Parathyroid adenoma (tissue), 2 donors: ENCODE results near the gene MCOLN2.

Source experiments
- H2AFZ ChIP-seq: fragments of 300-600 bp; sonication (generic); one replicate; pipeline ENCODE4 v1.7.0; 2017; ENCODE audit warnings: antibody characterized with exemption, mild to moderate bottlenecking
- H3K27ac ChIP-seq: fragments of 300-600 bp; sonication (generic); one replicate; pipeline ENCODE4 v1.7.0; 2017
- H3K27me3 ChIP-seq: fragments of 300-600 bp; sonication (generic); one replicate; pipeline ENCODE4 v1.7.0; 2017; ENCODE audit warnings: low read length; ENCODE audit not compliant: control insufficient read depth, insufficient read depth
- H3K36me3 ChIP-seq: fragments of 300-600 bp; sonication (generic); one replicate; pipeline ENCODE4 v1.7.0; 2017; ENCODE audit warnings: low read length; ENCODE audit not compliant: control insufficient read depth, insufficient read depth
- H3K4me1 ChIP-seq: fragments of 300-600 bp; sonication (generic); one replicate; pipeline ENCODE4 v1.7.0; 2017; ENCODE audit warnings: control low read depth
- H3K4me2 ChIP-seq: fragments of 300-600 bp; sonication (generic); one replicate; pipeline ENCODE4 v1.7.0; 2017; ENCODE audit warnings: low read length
- H3K4me3 ChIP-seq: fragments of 300-600 bp; sonication (generic); one replicate; pipeline ENCODE4 v1.7.0; 2017; ENCODE audit warnings: low read depth, low read length
- H3K79me2 ChIP-seq: fragments of 300-600 bp; sonication (generic); one replicate; pipeline ENCODE4 v1.7.0; 2017; ENCODE audit warnings: control low read depth
- H3K9ac ChIP-seq: fragments of 300-600 bp; sonication (generic); one replicate; pipeline ENCODE4 v1.7.0; 2017; ENCODE audit warnings: mild to moderate bottlenecking
- H3K9me3 ChIP-seq: fragments of 300-600 bp; sonication (generic); one replicate; pipeline ENCODE4 v1.7.0; 2017; ENCODE audit warnings: low read length; ENCODE audit not compliant: control insufficient read depth
- TF ChIP-seq, protein P1 (sequence below): fragments of 300-600 bp; sonication (generic); IDR thresholded peaks from one replicate; pipeline ENCODE4 v1.7.0; 2017; ENCODE audit warnings: antibody characterized with exemption, mild to moderate bottlenecking
- donor health status: primary hyperparathyroidism.

The MCOLN2 gene

DNA sequence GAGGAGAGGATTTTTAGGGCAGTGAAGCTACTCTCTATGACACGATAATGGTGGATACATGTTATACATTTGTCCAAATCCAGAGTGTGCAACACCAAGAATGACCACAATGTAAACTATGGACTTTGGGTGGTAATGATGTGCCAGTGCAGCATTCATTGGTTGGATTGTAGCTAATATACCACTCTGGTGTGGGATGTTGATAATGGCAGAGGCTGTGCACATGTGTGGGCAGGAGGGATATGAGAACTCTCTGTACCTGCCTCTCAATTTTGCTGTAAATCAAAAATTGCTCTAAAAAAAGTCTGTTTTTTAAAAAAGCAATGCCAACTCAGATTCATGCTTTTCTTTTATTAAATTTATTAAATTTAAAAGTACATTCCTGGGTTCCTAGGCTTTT, 76.8 kb downstream of the MCOLN2 start:
- no peaks in the 10 kb centered on the region for H3K4me1 ChIP-seq
- H3K79me2 ChIP-seq = no peaks in the 10 kb centered on the region
- no peak overlapping the region for H2AFZ ChIP-seq
- H3K27me3 ChIP-seq = no peaks in the 10 kb centered on the region
- no peak overlapping the region for H3K4me2 ChIP-seq
- TF ChIP-seq, protein P1, sequence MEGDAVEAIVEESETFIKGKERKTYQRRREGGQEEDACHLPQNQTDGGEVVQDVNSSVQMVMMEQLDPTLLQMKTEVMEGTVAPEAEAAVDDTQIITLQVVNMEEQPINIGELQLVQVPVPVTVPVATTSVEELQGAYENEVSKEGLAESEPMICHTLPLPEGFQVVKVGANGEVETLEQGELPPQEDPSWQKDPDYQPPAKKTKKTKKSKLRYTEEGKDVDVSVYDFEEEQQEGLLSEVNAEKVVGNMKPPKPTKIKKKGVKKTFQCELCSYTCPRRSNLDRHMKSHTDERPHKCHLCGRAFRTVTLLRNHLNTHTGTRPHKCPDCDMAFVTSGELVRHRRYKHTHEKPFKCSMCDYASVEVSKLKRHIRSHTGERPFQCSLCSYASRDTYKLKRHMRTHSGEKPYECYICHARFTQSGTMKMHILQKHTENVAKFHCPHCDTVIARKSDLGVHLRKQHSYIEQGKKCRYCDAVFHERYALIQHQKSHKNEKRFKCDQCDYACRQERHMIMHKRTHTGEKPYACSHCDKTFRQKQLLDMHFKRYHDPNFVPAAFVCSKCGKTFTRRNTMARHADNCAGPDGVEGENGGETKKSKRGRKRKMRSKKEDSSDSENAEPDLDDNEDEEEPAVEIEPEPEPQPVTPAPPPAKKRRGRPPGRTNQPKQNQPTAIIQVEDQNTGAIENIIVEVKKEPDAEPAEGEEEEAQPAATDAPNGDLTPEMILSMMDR = no peak
- H3K36me3 ChIP-seq = no peaks in the 10 kb centered on the region
- H3K9me3 ChIP-seq = no peaks in the 10 kb centered on the region
- no peak overlapping the region for H3K4me3 ChIP-seq
- H3K27ac ChIP-seq = no peak overlapping the region
- no peak overlapping the region for H3K9ac ChIP-seq

DNA sequence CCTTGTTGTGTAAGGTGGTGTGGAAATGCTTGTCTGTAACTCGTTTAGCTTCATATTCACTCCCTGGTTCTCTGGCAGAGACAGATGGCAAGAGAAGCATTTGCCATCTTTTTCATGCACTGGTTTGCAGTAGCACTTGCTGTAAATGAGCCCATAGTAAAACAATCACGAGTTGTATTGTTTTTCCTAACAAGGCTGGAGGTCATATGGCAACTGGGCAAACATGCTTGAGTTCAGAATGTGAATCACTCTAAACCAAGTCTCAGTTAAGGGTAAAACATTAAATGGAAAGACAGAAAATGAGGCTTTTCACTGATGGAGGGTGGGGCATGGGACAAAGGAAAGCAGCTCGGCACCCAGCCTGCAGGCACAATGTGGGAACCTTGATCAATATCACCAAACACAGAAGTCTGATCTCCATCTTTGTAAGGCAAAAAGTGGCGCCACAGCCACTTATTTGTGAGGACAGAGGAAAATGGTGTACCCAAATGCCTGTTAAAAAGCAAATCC, 77.4 kb downstream of the MCOLN2 start:
- TF ChIP-seq, protein P1 = no peak
- no peaks in the 10 kb centered on the region for H3K27me3 ChIP-seq
- H2AFZ ChIP-seq = no peak overlapping the region
- no peak overlapping the region for H3K9ac ChIP-seq
- H3K4me3 ChIP-seq = no peak overlapping the region
- no peaks in the 10 kb centered on the region for H3K9me3 ChIP-seq
- H3K4me2 ChIP-seq = no peak overlapping the region
- no peaks in the 10 kb centered on the region for H3K4me1 ChIP-seq
- no peak overlapping the region for H3K27ac ChIP-seq
- no peaks in the 10 kb centered on the region for H3K36me3 ChIP-seq
- H3K79me2 ChIP-seq = no peaks in the 10 kb centered on the region

DNA sequence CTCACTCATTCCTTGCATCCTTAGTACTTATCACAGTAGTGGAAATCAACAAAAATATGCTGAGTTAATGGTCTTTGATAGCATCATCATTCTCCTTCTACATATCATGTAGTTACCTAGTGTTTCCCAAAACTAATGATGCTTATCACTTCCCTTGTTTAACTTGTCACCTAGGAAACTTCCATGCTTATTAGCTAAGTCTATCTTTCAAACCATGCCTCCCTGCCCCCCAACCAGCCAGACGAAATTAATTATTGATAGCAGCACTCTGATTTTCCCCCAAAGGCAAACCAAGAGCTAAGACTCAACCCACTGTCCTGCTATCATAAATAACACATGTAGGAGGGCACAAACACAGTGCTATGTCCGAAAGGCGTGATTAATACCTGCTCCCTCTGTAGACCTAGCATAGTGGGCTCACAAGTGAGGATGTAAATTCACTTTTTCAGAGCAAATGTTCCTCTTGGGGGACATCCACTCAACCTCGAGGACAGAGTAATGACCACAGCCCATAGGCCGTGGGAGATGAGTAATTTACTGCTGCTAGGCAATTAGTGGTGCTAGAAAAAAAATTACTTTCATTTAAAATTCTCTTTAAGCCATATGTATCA, 78.1 kb downstream of the MCOLN2 start:
- Histone ChIP-seq H3K4me3 (no peak overlapping the region), H3K79me2 (no peaks in the 10 kb centered on the region), H3K9ac (no peak overlapping the region), H3K27me3 (no peaks in the 10 kb centered on the region), H3K4me2 (no peak overlapping the region), H3K27ac (no peak overlapping the region), H2AFZ (no peak overlapping the region), H3K36me3 (no peaks in the 10 kb centered on the region), H3K4me1 (no peaks in the 10 kb centered on the region), H3K9me3 (no peaks in the 10 kb centered on the region)
- TF ChIP-seq, protein P1 = no peak

DNA sequence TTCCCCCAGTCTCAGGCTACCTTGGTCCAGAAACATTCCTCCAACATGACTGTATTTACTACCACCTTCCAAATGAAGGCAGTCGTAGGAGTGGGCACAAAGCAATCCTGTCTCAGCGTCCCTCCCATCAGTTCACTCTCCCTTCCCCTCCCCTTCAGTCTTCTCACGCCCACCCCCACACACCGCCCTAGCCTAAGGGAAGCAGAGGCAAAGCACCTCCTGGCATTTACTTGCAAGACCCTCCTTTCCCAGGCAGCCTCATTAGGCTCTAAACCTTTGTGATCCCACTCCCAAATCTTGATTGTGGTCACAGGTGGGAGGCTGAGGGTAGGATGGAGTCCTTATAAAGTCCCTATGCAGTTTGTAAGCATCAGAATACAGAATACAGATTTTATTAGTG, 80.0 kb downstream of the MCOLN2 start:
- Histone ChIP-seq H3K4me3 (no peak overlapping the region), H2AFZ (no peak overlapping the region), H3K4me2 (no peak overlapping the region), H3K9ac (no peak overlapping the region), H3K4me1 (no peaks in the 10 kb centered on the region), H3K79me2 (no peaks in the 10 kb centered on the region), H3K27ac (no peak overlapping the region), H3K9me3 (no peaks in the 10 kb centered on the region), H3K27me3 (no peaks in the 10 kb centered on the region), H3K36me3 (no peaks in the 10 kb centered on the region)
- TF ChIP-seq, protein P1 = no peak

DNA sequence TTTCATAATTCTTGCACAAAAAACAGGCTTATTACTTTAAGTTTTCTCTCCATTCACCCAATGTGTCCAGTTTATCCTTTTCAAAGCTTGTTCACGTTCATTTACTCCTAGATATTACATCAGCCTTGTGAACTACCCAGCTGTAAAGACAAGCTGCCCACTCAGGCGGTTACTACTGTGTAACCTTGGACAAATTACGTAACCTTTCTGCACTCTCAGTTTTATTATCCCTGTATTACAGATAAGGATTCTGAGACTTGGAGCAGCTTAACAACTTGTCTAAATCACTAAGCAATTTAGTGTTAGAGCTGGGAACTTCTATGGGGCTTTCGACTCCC, 83.4 kb downstream of the MCOLN2 start:
- H3K27ac ChIP-seq = no peak overlapping the region
- no peaks in the 10 kb centered on the region for H3K79me2 ChIP-seq
- no peak overlapping the region for H3K4me3 ChIP-seq

More for the DNA sequence above, 83.4 kb downstream of the MCOLN2 start:
- H3K4me2 ChIP-seq = no peak overlapping the region
- TF ChIP-seq, protein P1 = no peak
- H3K9me3 ChIP-seq = no peaks in the 10 kb centered on the region
- no peaks in the 10 kb centered on the region for H3K27me3 ChIP-seq
- no peak overlapping the region for H2AFZ ChIP-seq
- H3K9ac ChIP-seq = no peak overlapping the region
- H3K36me3 ChIP-seq = no peaks in the 10 kb centered on the region
- no peaks in the 10 kb centered on the region for H3K4me1 ChIP-seq
